Neural cell (in vitro differentiated cells): ENCODE data around the gene CAMK2B. TPM values are rescaled to one million over a fixed set of nuclear protein-coding genes. Genes with fewer than 3 reads are reported as not detected.
A peak's percentile ranks its signal among the peaks of the same experiment; 100 is the strongest.

Experiments used
- H2AFZ ChIP-seq: fragments of 200-600, 300-800 bp; sonication (generic), shearing (Covaris generic); 2 replicates; pipeline ENCODE4 v1.6.0; 2014; ENCODE audit warnings: low read depth, mild to moderate bottlenecking, antibody characterized with exemption, low read length, moderate library complexity
- H3F3A ChIP-seq: fragments of 200-600 bp; shearing (Covaris generic); 2 replicates; pipeline ENCODE4 v1.6.1; 2016; ENCODE audit warnings: mild to moderate bottlenecking, moderate library complexity, mixed read lengths, antibody characterized with exemption, low read length; ENCODE audit not compliant: insufficient read depth, poor library complexity, severe bottlenecking
- H3K27ac ChIP-seq: fragments of 200-600, 300-800 bp; sonication (generic), shearing (Covaris generic); 2 replicates; pipeline ENCODE4 v1.5.1; 2014; ENCODE audit warnings: mild to moderate bottlenecking, low read length, moderate library complexity
- H3K27me3 ChIP-seq: fragments of 300-800, 200-600 bp; sonication (generic), shearing (Covaris generic); 2 replicates; pipeline ENCODE4 v1.6.0; 2014; ENCODE audit warnings: mild to moderate bottlenecking, low read depth, low read length, moderate library complexity; ENCODE audit not compliant: insufficient read depth
- H3K36me3 ChIP-seq: fragments of 300-800, 200-600 bp; sonication (generic), shearing (Covaris generic); 2 replicates; pipeline ENCODE4 v1.5.1; 2014; ENCODE audit warnings: mild to moderate bottlenecking, antibody characterized with exemption, low read length, moderate library complexity; ENCODE audit not compliant: insufficient read depth
- H3K4me2 ChIP-seq: fragments of 300-800, 200-600 bp; sonication (generic), shearing (Covaris generic); 2 replicates; pipeline ENCODE4 v1.6.0; 2014; ENCODE audit warnings: mild to moderate bottlenecking, low read length
- H3K4me3 ChIP-seq: fragments of 300-800, 200-600 bp; sonication (generic), shearing (Covaris generic); 2 replicates; pipeline ENCODE4 v1.5.1; 2014; ENCODE audit warnings: mild to moderate bottlenecking, low read length, moderate library complexity
- H3K79me2 ChIP-seq: fragments of 200-600 bp; shearing (Covaris generic); replicated peaks from 2 replicates; pipeline ENCODE4 v1.6.0; 2014; ENCODE audit warnings: mild to moderate bottlenecking, low read length, moderate library complexity; ENCODE audit not compliant: insufficient read depth
- H3K9ac ChIP-seq: fragments of 300-800, 200-600 bp; sonication (generic), shearing (Covaris generic); 2 replicates; pipeline ENCODE4 v1.6.1; 2016; ENCODE audit warnings: mild to moderate bottlenecking, low read length, mixed read lengths
- H3K9me2 ChIP-seq: fragments of 200-600 bp; shearing (Covaris generic); 2 replicates; pipeline ENCODE4 v1.6.1; 2016; ENCODE audit warnings: mild to moderate bottlenecking, low read length, mixed read lengths; ENCODE audit not compliant: insufficient read depth
- H3K9me3 ChIP-seq: fragments of 200-600, 300-800 bp; sonication (generic), shearing (Covaris generic); 2 replicates; pipeline ENCODE4 v1.6.1; 2016; ENCODE audit warnings: mild to moderate bottlenecking, mixed run types, low read length, moderate library complexity, mixed read lengths
- H4K20me1 ChIP-seq: fragments of 200-600 bp; shearing (Covaris generic); 2 replicates; pipeline ENCODE4 v1.6.1; 2016; ENCODE audit warnings: mild to moderate bottlenecking, mixed run types; ENCODE audit not compliant: insufficient read depth
- EP300 ChIP-seq: fragments of 450-650 bp; conservative IDR thresholded peaks from 2 replicates; pipeline ENCODE4 v1.6.1; 2014; ENCODE audit warnings: antibody characterized with exemption, mild to moderate bottlenecking, moderate library complexity; ENCODE audit not compliant: poor library complexity, severe bottlenecking
- EZH2 ChIP-seq: fragments of 200-600, 300-800 bp; shearing (Covaris generic), sonication (generic); IDR thresholded peaks from 2 replicates; pipeline ENCODE4 v1.6.1; 2014; ENCODE audit warnings: antibody characterized with exemption, low read length, borderline replicate concordance, mild to moderate bottlenecking; ENCODE audit not compliant: insufficient read depth, poor library complexity, severe bottlenecking
- MXI1 ChIP-seq: fragments of 450-650 bp; conservative IDR thresholded peaks from 2 replicates; pipeline ENCODE4 v1.6.1; 2014; ENCODE audit warnings: antibody characterized with exemption, mild to moderate bottlenecking; ENCODE audit not compliant: poor library complexity, severe bottlenecking
- POLR2AphosphoS5 ChIP-seq: IDR thresholded peaks from 2 replicates; pipeline ENCODE4 v1.6.1; 2012
- RAD21 ChIP-seq: fragments of 450-650 bp; conservative IDR thresholded peaks from 2 replicates; pipeline ENCODE4 v1.6.1; 2014; ENCODE audit warnings: antibody characterized with exemption, mild to moderate bottlenecking, moderate library complexity
- SMC3 ChIP-seq: fragments of 450-650 bp; conservative IDR thresholded peaks from 2 replicates; pipeline ENCODE4 v1.6.1; 2014; ENCODE audit warnings: antibody characterized with exemption, mild to moderate bottlenecking, moderate library complexity; ENCODE audit not compliant: poor library complexity
- TAF1 ChIP-seq: IDR thresholded peaks from 2 replicates; pipeline ENCODE4 v1.6.1; 2012; ENCODE audit warnings: low read depth
- polyA plus RNA-seq: library from polyadenylated mRNA; depleted of rRNA; stranded (reverse); fragments of >200 nt; gene quantifications from 2 replicates; pipeline ENCODE4 v1.2.3, GENCODE V29; 2014
- TF ChIP-seq, protein P1 (sequence below): fragments of 450-650 bp; IDR thresholded peaks from 2 replicates; pipeline ENCODE4 v1.5.1; 2014; ENCODE audit warnings: antibody characterized with exemption, mild to moderate bottlenecking, moderate library complexity; ENCODE audit not compliant: poor library complexity, severe bottlenecking
- TF ChIP-seq, protein P2 (sequence below): IDR thresholded peaks from 2 replicates; pipeline ENCODE4 v1.6.1; 2012; ENCODE audit warnings: borderline replicate concordance

The CAMK2B gene
- polyA plus RNA-seq, 1 donor from 2014 or later: 67.3 TPM

DNA sequence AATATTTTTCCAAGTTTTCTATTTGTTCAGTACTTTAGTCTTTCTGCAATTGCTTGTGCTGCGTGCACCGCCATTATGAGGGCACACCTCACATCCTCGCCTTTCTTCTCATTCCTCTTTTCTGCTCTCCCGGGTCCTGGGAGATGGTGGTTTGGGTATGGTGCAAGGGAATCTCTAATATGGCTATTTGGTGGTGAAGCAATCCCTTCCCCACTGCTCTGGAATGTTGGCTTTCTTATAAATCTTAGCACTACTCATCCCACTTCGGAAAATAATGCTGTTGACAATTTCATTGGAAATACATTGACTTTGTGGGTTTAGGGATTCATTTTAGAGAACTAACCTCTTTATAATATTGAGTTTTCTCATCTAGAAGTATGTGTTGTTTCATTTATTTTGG, 134.2 kb downstream of the CAMK2B start:
- no peaks in the 10 kb centered on the region for H3K9me2 ChIP-seq
- no peak overlapping the region for H3K27ac ChIP-seq
- no peak overlapping the region for H2AFZ ChIP-seq
- H3K4me2 ChIP-seq: no peak overlapping the region
- H3K9ac ChIP-seq: no peak overlapping the region
- H3K4me3 ChIP-seq: no peak overlapping the region
- no peaks in the 10 kb centered on the region for H3F3A ChIP-seq
- TF ChIP-seq TAF1 (no peak), EZH2 (no peak), MXI1 (no peak), POLR2AphosphoS5 (no peak), SMC3 (no peak), EP300 (no peak), RAD21 (no peak)
- TF ChIP-seq, protein P1, sequence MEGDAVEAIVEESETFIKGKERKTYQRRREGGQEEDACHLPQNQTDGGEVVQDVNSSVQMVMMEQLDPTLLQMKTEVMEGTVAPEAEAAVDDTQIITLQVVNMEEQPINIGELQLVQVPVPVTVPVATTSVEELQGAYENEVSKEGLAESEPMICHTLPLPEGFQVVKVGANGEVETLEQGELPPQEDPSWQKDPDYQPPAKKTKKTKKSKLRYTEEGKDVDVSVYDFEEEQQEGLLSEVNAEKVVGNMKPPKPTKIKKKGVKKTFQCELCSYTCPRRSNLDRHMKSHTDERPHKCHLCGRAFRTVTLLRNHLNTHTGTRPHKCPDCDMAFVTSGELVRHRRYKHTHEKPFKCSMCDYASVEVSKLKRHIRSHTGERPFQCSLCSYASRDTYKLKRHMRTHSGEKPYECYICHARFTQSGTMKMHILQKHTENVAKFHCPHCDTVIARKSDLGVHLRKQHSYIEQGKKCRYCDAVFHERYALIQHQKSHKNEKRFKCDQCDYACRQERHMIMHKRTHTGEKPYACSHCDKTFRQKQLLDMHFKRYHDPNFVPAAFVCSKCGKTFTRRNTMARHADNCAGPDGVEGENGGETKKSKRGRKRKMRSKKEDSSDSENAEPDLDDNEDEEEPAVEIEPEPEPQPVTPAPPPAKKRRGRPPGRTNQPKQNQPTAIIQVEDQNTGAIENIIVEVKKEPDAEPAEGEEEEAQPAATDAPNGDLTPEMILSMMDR: no peak
- TF ChIP-seq, protein P2, sequence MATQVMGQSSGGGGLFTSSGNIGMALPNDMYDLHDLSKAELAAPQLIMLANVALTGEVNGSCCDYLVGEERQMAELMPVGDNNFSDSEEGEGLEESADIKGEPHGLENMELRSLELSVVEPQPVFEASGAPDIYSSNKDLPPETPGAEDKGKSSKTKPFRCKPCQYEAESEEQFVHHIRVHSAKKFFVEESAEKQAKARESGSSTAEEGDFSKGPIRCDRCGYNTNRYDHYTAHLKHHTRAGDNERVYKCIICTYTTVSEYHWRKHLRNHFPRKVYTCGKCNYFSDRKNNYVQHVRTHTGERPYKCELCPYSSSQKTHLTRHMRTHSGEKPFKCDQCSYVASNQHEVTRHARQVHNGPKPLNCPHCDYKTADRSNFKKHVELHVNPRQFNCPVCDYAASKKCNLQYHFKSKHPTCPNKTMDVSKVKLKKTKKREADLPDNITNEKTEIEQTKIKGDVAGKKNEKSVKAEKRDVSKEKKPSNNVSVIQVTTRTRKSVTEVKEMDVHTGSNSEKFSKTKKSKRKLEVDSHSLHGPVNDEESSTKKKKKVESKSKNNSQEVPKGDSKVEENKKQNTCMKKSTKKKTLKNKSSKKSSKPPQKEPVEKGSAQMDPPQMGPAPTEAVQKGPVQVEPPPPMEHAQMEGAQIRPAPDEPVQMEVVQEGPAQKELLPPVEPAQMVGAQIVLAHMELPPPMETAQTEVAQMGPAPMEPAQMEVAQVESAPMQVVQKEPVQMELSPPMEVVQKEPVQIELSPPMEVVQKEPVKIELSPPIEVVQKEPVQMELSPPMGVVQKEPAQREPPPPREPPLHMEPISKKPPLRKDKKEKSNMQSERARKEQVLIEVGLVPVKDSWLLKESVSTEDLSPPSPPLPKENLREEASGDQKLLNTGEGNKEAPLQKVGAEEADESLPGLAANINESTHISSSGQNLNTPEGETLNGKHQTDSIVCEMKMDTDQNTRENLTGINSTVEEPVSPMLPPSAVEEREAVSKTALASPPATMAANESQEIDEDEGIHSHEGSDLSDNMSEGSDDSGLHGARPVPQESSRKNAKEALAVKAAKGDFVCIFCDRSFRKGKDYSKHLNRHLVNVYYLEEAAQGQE: no peak
- H3K36me3 ChIP-seq: no peaks in the 10 kb centered on the region
- no peaks in the 10 kb centered on the region for H3K27me3 ChIP-seq
- H4K20me1 ChIP-seq: no peaks in the 10 kb centered on the region
- H3K9me3 ChIP-seq: no peaks in the 10 kb centered on the region
- H3K79me2 ChIP-seq: no peaks in the 10 kb centered on the region

DNA sequence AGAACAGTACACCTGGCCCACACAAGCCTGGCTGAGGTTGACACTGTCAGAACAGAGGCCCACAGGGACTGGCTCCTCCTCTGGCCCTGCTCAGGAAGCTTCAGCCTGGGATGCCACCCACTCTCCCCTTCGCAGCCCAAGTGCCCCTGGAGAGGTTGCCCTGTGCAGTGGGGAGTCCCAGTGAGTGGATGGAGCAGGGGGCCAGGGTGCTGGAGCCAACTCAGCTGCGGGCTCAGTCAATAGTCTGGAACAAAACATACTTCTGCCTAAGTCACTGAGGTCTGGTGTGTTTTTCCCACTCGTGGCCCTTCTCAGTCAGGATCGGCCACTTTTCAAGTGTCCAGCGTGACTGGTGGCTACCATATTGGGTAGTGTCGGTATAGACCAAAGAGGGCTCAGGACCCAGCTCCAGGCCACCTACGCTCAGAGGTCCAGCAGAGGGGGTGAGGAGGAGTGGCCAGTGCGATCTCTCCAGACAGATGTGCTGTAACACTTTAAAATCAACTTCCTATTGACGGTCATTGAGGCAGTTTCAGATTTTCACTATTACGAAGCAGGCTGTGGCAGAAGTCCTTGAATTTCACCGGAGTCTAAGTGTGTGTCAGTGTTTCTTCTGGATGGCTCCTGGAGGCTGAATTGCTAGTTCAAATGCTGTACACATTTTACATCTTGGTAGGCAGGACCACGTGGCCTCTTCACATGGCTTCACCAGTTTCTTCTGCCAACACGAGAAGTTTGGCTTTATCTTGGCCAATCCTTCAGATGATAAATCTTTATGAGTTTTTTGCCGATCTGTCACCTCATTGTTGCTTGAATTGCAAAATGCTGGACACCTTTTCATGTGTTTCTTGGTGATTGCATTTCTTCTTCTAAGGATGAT, 135.2 kb downstream of the CAMK2B start:
- H4K20me1 ChIP-seq: no peaks in the 10 kb centered on the region
- H2AFZ ChIP-seq: no peak overlapping the region
- peak overlapping the region; percentile 44 for H3K9ac ChIP-seq
- no peaks in the 10 kb centered on the region for H3K79me2 ChIP-seq
- H3F3A ChIP-seq: no peaks in the 10 kb centered on the region
- H3K9me3 ChIP-seq: no peaks in the 10 kb centered on the region
- H3K27ac ChIP-seq: peak overlapping the region; percentile 81
- peak overlapping the region; percentile 44 for H3K4me3 ChIP-seq
- TF ChIP-seq, protein P1: no peak
- TF ChIP-seq SMC3 (no peak), EZH2 (no peak), MXI1 (no peak), RAD21 (no peak), POLR2AphosphoS5 (no peak), EP300 (no peak), TAF1 (no peak)
- TF ChIP-seq, protein P2: no peak
- no peak overlapping the region for H3K4me2 ChIP-seq
- no peaks in the 10 kb centered on the region for H3K27me3 ChIP-seq
- no peaks in the 10 kb centered on the region for H3K9me2 ChIP-seq
- no peaks in the 10 kb centered on the region for H3K36me3 ChIP-seq
